CMK (cell line): ENCODE data around the gene IGSF3.
"Not testable (repeated sequence)": the region's sequence is repeated elsewhere in the genome, so short reads cannot be mapped to it uniquely, and the experiment has no call there.

Experiments used
- DNase-seq: peaks from one replicate; pipeline ENCODE4 v3.0.0-alpha.2; 2010; ENCODE audit warnings: low read depth

Gene IGSF3

DNA sequence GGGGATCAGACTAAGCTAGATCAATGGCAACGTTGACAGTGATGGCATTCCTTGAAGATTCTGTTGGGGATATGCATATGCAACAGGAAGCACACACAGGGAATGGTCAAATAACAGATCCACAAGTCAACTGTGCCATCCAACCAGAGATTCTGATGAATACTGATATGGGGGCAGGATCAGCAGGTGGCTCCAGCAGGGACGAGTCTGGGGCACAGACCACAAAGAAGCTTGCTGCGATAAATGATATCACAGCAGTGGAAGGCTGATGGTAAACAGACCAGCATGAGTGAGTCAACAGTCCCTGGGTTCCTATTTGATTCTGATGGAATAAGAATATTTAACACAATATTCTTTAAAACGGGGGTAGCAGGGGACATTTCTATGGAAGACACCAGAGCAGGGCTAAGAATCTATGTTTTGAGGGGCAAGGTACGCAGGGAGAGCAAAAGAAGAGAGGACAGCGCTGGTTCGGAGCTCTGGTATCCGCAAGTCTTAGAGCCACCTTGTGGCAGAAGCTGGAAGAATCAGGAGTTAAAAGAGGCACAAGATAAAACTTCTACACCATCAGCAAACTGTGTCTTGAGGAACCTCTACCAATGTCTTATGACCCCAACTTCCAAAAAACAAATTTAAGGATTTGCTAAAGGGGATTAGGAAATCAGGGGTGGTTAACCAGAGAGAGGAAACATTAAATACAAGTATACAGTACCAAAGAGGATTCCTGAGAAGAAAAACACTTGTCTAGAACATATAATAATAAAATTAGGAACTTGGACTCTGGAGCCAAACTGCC is 71.4 kb downstream of the IGSF3 start:
- DNase-seq, result not testable (repeated sequence)

GRCh38 chr1:116595065-116595840 is 72.3 kb downstream of the IGSF3 start:
- not testable (repeated sequence) for DNase-seq

DNA sequence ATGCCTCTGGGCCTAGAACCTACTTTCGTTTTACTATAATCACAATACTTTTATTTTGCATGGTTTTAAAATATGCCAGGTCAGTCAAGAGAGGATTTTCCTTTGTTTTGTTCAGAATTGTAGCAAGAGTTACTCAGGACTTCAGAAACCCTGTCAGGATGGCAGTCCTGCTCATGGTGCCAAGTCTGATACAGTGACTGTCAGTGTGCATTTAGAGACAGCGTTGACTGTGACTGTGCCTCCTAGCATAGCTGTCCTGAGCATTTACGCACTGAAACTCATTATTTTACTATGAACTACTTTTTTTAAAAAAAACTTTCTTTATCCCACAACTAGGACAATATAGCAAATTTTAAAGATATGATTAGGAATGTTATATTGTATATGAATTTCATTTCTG is 73.6 kb downstream of the IGSF3 start:
- DNase-seq, result not testable (repeated sequence)

DNA sequence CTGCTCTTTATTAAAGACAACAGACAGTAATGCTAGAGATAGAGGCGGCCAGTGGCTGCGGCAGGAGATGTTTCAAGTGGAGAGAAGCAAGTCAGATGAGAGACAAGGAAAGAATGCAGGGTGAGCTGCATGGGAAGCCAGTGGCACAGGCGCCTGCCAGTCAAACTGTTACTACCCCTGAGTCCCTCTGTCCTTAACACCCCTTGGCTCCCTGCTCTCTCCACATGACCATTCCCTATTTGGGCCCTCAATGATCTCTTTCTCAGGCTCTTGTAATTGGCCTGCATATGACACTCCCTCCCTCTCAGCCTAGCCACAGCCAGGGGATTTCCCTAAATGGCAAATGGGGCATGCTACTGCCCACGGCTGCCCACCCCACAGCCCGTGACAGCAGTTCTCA is 74.1 kb downstream of the IGSF3 start:
- DNase-seq, result not testable (repeated sequence)

DNA sequence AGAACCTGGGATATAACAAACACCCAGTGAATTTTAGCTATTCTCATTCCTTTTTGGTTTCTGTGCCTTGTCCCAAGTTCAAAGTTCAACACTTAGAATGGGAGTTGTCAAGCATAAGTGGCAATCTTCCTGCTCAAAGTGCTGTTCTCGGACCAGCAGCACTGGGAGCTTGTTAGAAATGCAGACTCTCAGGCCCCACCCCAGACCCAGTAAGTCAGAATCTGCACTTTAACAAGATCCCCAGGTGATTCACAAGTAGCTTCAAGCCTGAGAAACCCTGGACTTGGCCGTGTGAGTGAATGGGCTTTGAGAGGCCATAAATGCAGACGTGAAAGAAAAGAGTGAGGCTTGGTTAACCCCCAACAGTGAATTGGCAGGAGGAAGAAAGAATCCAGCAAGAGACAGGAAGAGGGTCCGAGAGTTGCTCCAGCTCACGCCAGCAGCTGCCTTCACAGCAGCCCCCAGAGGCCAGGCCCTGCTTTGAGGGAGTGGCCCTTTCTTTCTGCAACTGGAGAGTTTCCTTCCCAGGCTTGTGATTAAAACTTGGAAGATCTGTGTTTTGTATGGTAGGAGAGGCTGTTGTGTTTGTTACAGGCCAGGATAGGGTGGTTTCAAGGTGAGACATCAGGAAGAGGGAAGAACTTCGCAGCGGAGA is 75.5 kb downstream of the IGSF3 start:
- not testable (repeated sequence) for DNase-seq

GRCh38 chr1:116591006-116591950 is 76.3 kb downstream of the IGSF3 start:
- not testable (repeated sequence) for DNase-seq

DNA sequence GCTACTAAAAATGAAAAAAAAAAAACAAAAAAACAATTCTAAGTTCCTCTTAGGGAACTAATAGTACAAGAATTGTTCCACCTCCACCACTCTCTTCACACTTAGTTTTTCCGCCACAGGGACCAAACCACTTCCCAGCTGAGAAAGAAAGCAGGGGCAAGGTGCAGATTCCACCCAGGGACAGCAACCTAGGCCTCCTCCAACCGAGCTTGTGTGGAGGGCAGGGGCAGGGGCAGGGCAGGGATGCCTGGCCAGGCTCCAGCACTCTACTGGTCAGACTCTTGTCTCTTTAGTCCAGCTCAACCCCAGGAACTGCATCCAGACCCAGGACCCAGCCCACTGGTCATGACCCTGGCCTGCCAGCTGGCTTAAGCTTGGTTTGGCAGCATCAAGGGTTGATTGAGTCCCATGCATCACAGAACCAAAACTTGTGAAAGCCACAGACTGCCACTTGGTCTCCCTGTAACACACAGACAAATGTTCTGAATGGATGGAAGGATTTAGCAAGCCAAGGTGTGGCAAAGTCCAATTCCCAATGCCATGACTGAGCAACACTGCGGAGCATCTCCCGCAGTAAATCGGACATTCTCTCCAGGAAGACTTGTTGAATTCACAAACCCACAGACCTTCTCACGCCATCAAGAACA is 77.1 kb downstream of the IGSF3 start:
- DNase-seq, result not testable (repeated sequence)

GRCh38 chr1:116589101-116589735 is 78.3 kb downstream of the IGSF3 start:
- DNase-seq, result not testable (repeated sequence)

DNA sequence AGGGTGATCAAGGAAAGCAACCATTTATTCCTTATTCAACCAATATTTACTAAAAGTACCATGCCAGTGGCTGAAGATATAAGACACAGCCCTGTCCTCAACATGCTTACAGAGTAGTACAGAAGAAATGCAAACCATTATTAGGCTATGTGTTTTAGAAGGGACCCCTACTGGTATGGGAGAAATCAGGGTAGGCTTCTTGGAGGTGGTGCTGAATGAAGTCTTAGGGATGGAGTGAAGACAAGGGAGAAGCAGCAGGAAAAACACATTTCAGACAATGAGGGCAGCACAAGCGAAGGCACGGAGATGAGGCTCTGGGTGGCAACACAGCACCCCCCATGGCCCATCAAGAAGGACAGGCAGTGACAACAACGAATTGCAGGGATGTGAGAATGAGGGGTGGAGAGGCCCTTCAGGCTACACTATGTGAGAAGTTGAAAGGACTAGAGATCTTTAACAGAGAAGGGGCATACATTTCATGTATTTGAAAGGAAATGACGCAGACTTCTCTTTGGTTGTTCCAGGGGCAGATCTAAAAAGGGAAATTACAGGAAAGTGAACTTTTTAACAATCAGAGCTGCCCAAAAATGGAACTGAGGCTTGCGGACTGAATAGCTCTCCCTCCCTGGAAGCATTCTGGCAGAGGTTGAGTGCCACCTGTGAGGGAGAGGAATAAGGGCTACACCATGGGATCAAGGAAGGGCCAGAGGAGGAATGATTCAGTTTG is 79.9 kb downstream of the IGSF3 start:
- no peak for DNase-seq

- DNase-seq, result no peak
Observed at GRCh38 chr1:116586741-116587143, 80.8 kb downstream of the IGSF3 start.

DNA sequence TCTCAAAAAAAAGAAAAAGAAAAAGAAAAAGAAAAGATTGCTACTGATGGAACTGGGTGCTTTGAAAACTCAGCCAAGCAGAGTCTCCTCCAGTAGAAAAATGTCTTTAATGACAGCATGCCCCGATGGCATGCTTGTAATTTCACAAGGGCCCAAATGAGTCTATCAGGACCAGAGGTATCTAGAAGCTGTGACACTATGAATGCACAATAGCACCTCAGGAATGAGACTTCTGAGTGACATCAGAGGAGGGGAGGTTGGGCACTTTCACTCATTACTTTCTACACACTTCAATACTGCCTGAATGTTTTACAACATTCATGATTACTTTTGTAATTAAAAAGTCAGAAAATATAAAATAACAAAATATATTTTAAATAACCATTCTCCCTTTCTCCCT is 81.6 kb downstream of the IGSF3 start:
- no peak for DNase-seq

- no peak for DNase-seq
Observed at GRCh38 chr1:116581323-116581885, 86.1 kb downstream of the IGSF3 start.

- no peak for DNase-seq
Observed at GRCh38 chr1:116580446-116581322, 86.8 kb downstream of the IGSF3 start.

DNA sequence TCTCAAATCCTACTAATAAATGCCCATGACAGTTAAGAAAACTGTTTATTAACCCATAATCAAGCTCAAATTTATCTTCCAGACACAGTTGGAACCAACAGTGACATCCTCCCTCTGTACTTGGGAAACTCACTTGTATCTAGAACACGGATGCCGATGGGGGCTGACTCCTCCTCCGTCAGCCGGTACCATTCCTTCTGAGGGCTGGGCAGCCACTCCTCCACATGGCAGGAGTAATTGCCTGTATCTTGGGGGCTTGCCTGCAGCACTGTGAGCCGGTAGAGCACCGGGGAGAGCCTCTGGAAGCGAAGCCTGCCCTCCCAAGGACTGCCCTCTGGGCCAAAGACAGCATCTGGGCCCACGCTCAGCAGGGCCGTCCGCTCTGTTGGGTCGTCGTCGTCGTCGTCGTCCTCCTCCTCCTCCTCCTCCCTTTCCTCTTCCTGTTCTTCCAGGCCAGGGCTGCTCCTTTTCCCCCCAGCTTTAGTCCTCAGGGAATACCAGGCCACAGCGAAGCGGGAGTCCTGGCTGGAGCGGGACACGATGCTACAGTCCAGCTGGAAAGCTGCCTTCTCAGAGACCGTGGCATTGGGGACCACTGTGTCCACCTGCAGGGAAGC is 88.2 kb downstream of the IGSF3 start:
- no peak for DNase-seq

GRCh38 chr1:116578581-116578980 is 89.0 kb downstream of the IGSF3 start:
- no peak for DNase-seq

DNA sequence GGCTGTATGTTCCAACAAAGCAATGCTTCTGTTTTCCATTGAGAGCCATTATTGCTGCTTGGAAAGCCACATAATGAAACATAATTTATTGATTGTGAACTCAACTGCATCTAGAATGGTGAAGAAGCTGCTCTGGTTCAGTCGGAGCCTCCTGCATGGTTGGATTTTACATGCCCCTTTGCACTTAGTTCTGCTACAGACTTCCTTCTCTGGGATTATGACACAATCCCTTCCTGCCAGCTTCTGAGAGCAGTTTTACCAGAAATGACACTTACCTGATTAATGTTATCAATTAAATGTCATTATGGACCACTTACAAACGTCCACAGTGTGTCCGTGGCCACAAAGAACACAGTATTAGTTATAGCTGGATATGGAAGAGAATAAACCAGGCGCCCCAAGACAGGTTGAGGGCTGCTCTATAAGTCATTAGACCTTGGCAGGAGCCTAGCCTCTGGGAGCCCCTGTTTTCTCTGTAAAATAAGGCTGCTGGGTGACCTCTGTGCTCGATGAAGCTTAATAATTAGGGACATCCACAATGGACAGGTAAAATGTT is 89.7 kb downstream of the IGSF3 start:
- no peak for DNase-seq

DNA sequence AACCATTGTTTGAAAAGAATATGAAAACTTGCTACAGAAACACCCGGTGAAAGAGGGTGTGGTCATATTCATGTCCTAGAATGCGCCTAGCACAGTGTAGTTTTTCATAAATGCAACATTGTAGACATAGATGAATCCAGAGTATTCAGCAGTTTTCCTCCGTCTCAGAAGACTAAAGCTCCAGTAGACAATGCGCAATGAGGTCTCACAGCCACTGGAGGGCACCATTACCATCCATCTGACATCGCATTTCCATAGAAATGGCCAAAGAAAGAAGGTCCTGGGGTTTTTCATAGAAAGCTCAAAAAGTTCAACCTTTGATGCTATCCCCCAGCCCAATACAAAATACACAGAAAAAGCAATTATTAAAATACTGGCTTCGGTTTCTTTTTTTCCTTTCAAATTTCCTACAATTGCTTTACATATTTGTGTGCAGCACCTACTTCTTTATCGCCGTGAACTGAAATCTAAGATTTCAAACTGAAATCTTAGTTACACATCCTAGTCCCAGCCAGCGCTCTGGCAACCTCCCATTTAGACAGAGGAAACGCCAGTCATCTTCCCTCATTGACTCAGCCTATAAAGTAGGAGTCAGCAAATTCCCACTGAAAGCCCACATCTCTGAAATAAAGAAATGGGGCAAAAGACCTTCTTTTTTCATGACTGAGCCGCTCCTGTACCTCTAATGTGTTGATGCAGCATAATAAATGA is 92.8 kb downstream of the IGSF3 start:
- no peak for DNase-seq
